Endothelial cell of umbilical vein (primary cell): ENCODE measurements around the gene RPL23.

Experiments
- CTCF ChIP-seq, 2 donors: IDR thresholded peaks; 1 replicate in 1 of 2; 2 replicates in 1 of 2; pipeline ENCODE4 v1.5.1; 2011; ENCODE audit warnings: low read length in 2 of 2, mild to moderate bottlenecking in 2 of 2, moderate library complexity in 2 of 2, control low read depth in 1 of 2, inconsistent platforms in 1 of 2, low read depth in 1 of 2; ENCODE audit not compliant: insufficient read depth in 1 of 2; ENCODE audit errors: extremely low read depth in 1 of 2
- EZH2 ChIP-seq: IDR thresholded peaks from 2 replicates; pipeline ENCODE4 v1.6.1; 2012; ENCODE audit warnings: borderline replicate concordance, low read depth, mild to moderate bottlenecking, moderate library complexity, low read length, inconsistent platforms; ENCODE audit not compliant: severe bottlenecking
- JUN ChIP-seq: IDR thresholded peaks from 2 replicates; pipeline ENCODE4 v1.6.1; 2011; ENCODE audit warnings: borderline replicate concordance, low read depth; ENCODE audit not compliant: insufficient read length, insufficient read depth
- MAX ChIP-seq: IDR thresholded peaks from 2 replicates; pipeline ENCODE4 v1.6.1; 2011; ENCODE audit not compliant: insufficient read depth, insufficient read length
- MYC ChIP-seq: IDR thresholded peaks from one replicate; pipeline ENCODE4 v1.6.1; 2011; ENCODE audit warnings: mild to moderate bottlenecking, low read depth, low read length
- POLR2A ChIP-seq: IDR thresholded peaks from 2 replicates; pipeline ENCODE4 v1.6.1; 2012; ENCODE audit warnings: low read depth, mild to moderate bottlenecking, control low read depth, low read length
- POLR2AphosphoS5 ChIP-seq: IDR thresholded peaks from 2 replicates; pipeline ENCODE4 v1.6.1; 2012; ENCODE audit warnings: low read depth, mild to moderate bottlenecking, control low read depth, low read length, moderate library complexity; ENCODE audit not compliant: insufficient read depth

GRCh38 chr17:38872671-38873385 is 19.3 kb upstream of the RPL23 start:
- no peak for TF ChIP-seq CTCF (IDR thresholded peaks at IDR 0.05; ENCODE audit: extremely low read depth in 1 of 2, insufficient read depth in 1 of 2, low read depth in 1 of 2, low read length in 2 of 2)
- TF ChIP-seq POLR2A = no peak
- TF ChIP-seq POLR2AphosphoS5 = no peak
- TF ChIP-seq JUN = no peak
- TF ChIP-seq MYC = no peak
- no peak for TF ChIP-seq EZH2
- no peak for TF ChIP-seq MAX
